Stimulated activated naive CD4-positive, alpha-beta T cell treated with Interleukin-2 at 50 U/mL for 16 hours (primary cell): ENCODE measurements around the gene SP7.
"Not testable (repeated sequence)": the region's sequence is repeated elsewhere in the genome, so short reads cannot be mapped to it uniquely, and the experiment has no call there.

Experiments
- DNase-seq: peaks from one replicate; lab custom pipeline; 2025; lab: John Stamatoyannopoulos, UW

The SP7 gene

GRCh38 chr12:53336181-53336681 lies at the start of gene SP7:
Gene SP7 (minus strand): TSS chr12:53336354. CDS start chr12:53335646, 708 bp downstream.
- no peak for DNase-seq

- DNase-seq: no peak
Observed at GRCh38 chr12:53383258-53383657, 47.1 kb upstream of the SP7 start.

- DNase-seq: no peak
Observed at GRCh38 chr12:53381731-53382630, 45.8 kb upstream of the SP7 start.

GRCh38 chr12:53380794-53381730 lies 44.9 kb upstream of the SP7 start:
- no peak for DNase-seq

- DNase-seq: peak; percentile 91
Observed at GRCh38 chr12:53380104-53380793, 44.1 kb upstream of the SP7 start, which contains the start of gene SP1. Gene SP1 (plus strand): TSS chr12:53380176. CDS start chr12:53380292, 116 bp downstream.

GRCh38 chr12:53379389-53380103 lies 43.4 kb upstream of the SP7 start:
- DNase-seq: peak; percentile 100

- DNase-seq: no peak
Observed at GRCh38 chr12:53378724-53379388, 42.7 kb upstream of the SP7 start.

- DNase-seq: no peak
Observed at GRCh38 chr12:53378222-53378621, 42.1 kb upstream of the SP7 start.

GRCh38 chr12:53376747-53377146 lies 40.6 kb upstream of the SP7 start:
- DNase-seq: no peak

GRCh38 chr12:53374277-53374676 lies 38.1 kb upstream of the SP7 start:
- DNase-seq: not testable (repeated sequence)

- not testable (repeated sequence) for DNase-seq
Observed at GRCh38 chr12:53373554-53374133, 37.5 kb upstream of the SP7 start.

GRCh38 chr12:53365245-53365904 lies 29.2 kb upstream of the SP7 start:
- no peak for DNase-seq

- DNase-seq: not testable (repeated sequence)
Observed at GRCh38 chr12:53361638-53362037, 25.5 kb upstream of the SP7 start.

GRCh38 chr12:53358836-53359419 lies 22.8 kb upstream of the SP7 start:
- DNase-seq: no peak

GRCh38 chr12:53355121-53355520 lies 19.0 kb upstream of the SP7 start:
- no peak for DNase-seq

GRCh38 chr12:53353257-53353655 lies 17.1 kb upstream of the SP7 start:
- no peak for DNase-seq

GRCh38 chr12:53352331-53353256 lies 16.4 kb upstream of the SP7 start:
- DNase-seq: peak; percentile 74

- DNase-seq: no peak
Observed at GRCh38 chr12:53347905-53348304, 11.8 kb upstream of the SP7 start.
